Measurements from ENCODE around the gene MAPKAPK3. TPM values are rescaled to one million over a fixed set of nuclear protein-coding genes. Genes with fewer than 3 reads are reported as not detected.

The MAPKAPK3 gene
- total RNA-seq, 2 experiments from 2014 or later: 204 to 205 TPM

DNA sequence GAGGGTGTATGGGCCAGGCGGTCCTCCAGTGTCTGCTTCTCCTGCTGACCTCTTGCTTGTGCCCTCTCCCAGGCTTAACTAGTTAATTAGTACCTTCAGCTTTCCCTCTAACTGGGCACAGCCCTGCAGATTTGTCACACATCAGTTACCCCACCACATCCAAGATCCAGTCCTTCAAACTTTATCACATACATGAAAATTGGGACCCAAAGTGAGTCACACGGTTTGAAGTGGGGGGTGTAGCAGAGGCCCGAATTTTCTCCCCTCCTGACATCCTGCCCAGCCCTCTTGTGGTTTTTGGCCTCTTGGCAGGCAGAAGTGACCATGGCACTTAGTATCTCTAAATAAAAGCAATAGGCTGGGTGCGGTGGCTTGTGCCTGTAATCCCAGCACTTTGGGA is 3.9 kb downstream of the MAPKAPK3 start:
- TF ChIP-seq, protein P1, sequence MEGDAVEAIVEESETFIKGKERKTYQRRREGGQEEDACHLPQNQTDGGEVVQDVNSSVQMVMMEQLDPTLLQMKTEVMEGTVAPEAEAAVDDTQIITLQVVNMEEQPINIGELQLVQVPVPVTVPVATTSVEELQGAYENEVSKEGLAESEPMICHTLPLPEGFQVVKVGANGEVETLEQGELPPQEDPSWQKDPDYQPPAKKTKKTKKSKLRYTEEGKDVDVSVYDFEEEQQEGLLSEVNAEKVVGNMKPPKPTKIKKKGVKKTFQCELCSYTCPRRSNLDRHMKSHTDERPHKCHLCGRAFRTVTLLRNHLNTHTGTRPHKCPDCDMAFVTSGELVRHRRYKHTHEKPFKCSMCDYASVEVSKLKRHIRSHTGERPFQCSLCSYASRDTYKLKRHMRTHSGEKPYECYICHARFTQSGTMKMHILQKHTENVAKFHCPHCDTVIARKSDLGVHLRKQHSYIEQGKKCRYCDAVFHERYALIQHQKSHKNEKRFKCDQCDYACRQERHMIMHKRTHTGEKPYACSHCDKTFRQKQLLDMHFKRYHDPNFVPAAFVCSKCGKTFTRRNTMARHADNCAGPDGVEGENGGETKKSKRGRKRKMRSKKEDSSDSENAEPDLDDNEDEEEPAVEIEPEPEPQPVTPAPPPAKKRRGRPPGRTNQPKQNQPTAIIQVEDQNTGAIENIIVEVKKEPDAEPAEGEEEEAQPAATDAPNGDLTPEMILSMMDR (IDR thresholded peaks at IDR 0.05): no peak
- CTCF ChIA-PET: interaction anchor here (10.5 to 25.1 kb wide), 2 partner anchors 33 to 48 kb away, joined by 193 to 769 read pairs; partner anchors contain the start of genes C3orf18 and HEMK1
- no peak for ATAC-seq
- Mint-ChIP-seq H3K36me3 (ENCODE audit: low read depth) (peaks cover 75% of the 10 kb centered on the region), H3K27me3 (no peaks in the 10 kb centered on the region), H3K4me3 (peak overlapping the region; percentile 94), H3K27ac (peak overlapping the region; percentile 80), H3K9me3 (no peaks in the 10 kb centered on the region), H3K4me1 (ENCODE audit: low read depth) (peaks cover 73% of the 10 kb centered on the region)
- no peak for DNase-seq
- POLR2A ChIA-PET: interaction anchor here (1.5 to 25.6 kb wide), 5 partner anchors 9 to 46 kb away, joined by 6 to 2276 read pairs (median 53); partner anchors contain the start of genes C3orf18, CISH and HEMK1
- intact Hi-C loops (cut with micrococcal nuclease): no loop called here

DNA sequence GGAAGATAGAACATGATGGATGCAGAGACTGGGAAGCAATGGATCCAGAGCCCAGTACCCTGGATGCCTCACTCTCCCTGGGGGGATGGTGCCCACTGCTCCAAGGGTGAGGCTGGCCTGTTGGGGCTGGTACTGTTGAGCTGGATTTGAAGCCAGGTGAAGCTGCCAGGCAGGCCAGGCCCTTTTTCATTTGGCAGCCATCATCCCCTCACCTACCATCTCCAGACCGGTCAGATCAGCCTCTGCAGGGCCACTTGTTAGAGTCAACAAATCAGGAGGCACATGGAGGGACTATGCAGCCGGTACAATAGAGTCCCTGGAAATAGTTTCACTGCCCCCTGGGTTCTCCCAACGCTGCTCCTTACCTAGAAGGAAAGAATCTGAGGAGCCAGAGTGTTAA is 5.9 kb downstream of the MAPKAPK3 start:
- Mint-ChIP-seq H3K36me3 (ENCODE audit: low read depth) (peaks cover 72% of the 10 kb centered on the region), H3K9me3 (no peaks in the 10 kb centered on the region), H3K27me3 (no peaks in the 10 kb centered on the region), H3K27ac (peak overlapping the region; percentile 90), H3K4me3 (no peak overlapping the region), H3K4me1 (ENCODE audit: low read depth) (peaks cover 84% of the 10 kb centered on the region)
- ChIA-PET CTCF (interaction anchor here (0.8 to 7.5 kb wide), 5 partner anchors 9 to 53 kb away, joined by 3 to 67 read pairs (median 3); partner anchors contain the start of genes CISH and MAPKAPK3), POLR2A (interaction anchor here (1.0 to 3.2 kb wide), 8 partner anchors 10 to 54 kb away, joined by 3 to 26 read pairs (median 4); partner anchors contain the start of genes CISH and HEMK1)
- no peak for DNase-seq
- TF ChIP-seq, protein P1 (IDR thresholded peaks at IDR 0.05): no peak
- no peak for ATAC-seq
- intact Hi-C loops (cut with micrococcal nuclease): no loop called here

GRCh38 chr3:50623840-50624474 is 7.0 kb downstream of the MAPKAPK3 start:
- H3K4me1 Mint-ChIP-seq (ENCODE audit: low read depth): peaks cover 91% of the 10 kb centered on the region
- intact Hi-C loops (cut with micrococcal nuclease): no loop called here
- peak overlapping the region; percentile 90 for H3K27ac Mint-ChIP-seq
- ChIA-PET POLR2A (interaction anchor here (0.5 to 5.9 kb wide), 17 partner anchors 7 to 61 kb away, joined by 3 to 30 read pairs (median 4); partner anchors contain the start of genes CISH, HEMK1 and MAPKAPK3), CTCF (interaction anchor here (1.1 to 7.5 kb wide), 3 partner anchors 10 to 57 kb away, joined by 3 to 67 read pairs (median 15); partner anchors contain the start of genes C3orf18, CISH and MAPKAPK3)
- ATAC-seq (peak; percentile 83), DNase-seq (peak; percentile 88)
- no peaks in the 10 kb centered on the region for H3K27me3 Mint-ChIP-seq
- H3K9me3 Mint-ChIP-seq: no peaks in the 10 kb centered on the region
- H3K36me3 Mint-ChIP-seq (ENCODE audit: low read depth): peaks cover 66% of the 10 kb centered on the region
- TF ChIP-seq, protein P1 (IDR thresholded peaks at IDR 0.05): no peak
- H3K4me3 Mint-ChIP-seq: peak overlapping the region; percentile 52

DNA sequence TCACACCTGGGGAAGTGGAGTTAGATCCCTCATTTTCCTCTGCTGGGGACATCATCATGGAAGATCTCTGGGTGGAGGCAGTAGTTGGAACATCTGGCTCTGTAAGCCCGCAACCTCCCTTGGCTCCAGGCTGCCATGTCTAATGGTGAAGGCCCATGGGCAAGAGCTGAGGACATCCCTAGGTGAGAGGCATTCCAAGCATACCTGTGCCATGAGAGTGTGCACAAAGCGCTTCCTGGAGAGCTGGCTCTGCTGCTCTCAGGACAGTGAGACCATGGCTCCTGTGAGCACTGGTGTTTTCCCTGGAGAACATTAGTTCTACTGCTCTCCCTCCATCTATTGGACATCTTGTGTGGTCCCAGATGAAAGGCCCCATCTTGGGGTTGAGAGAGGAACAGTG is 7.7 kb downstream of the MAPKAPK3 start:
- Mint-ChIP-seq H3K4me1 (ENCODE audit: low read depth) (peaks cover 91% of the 10 kb centered on the region), H3K36me3 (ENCODE audit: low read depth) (peaks cover 61% of the 10 kb centered on the region), H3K27ac (peak overlapping the region; percentile 90), H3K9me3 (no peaks in the 10 kb centered on the region), H3K4me3 (peak overlapping the region; percentile 52), H3K27me3 (no peaks in the 10 kb centered on the region)
- intact Hi-C loops (cut with micrococcal nuclease): no loop called here
- ATAC-seq (no peak), DNase-seq (no peak)
- TF ChIP-seq, protein P1 (IDR thresholded peaks at IDR 0.05): no peak
- POLR2A ChIA-PET: interaction anchor here (0.5 to 5.9 kb wide), 13 partner anchors 7 to 60 kb away, joined by 3 to 30 read pairs (median 4); partner anchors contain the start of genes CISH and MAPKAPK3
- CTCF ChIA-PET: interaction anchor here (1.1 to 7.5 kb wide), 3 partner anchors 10 to 57 kb away, joined by 3 to 67 read pairs (median 15); partner anchors contain the start of genes C3orf18, CISH and MAPKAPK3

Measured in activated CD8-positive, alpha-beta T cell treated with anti-CD3 and anti-CD28 coated beads for 36 hours (primary cell).